Bladder microvascular endothelial cell (primary cell): ENCODE results near the gene EIF2B2. TPM values are rescaled to one million over a fixed set of nuclear protein-coding genes. Genes with fewer than 3 reads are reported as not detected.

Experiments used
- total RNA-seq: library from RNA; depleted of rRNA; stranded (reverse); fragments of >200 nt; gene quantifications from 2 replicates; pipeline ENCODE4 v1.2.3, GENCODE V29; 2014

Gene EIF2B2
- 87.8 and 126 TPM in 2 replicates for total RNA-seq

GRCh38 chr14:75002392-75003249 is at the start of gene EIF2B2:
Gene EIF2B2 (plus strand): TSS chr14:75002921. CDS start chr14:75002991, 70 bp downstream.

GRCh38 chr14:74955229-74956026 is 47.3 kb upstream of the EIF2B2 start, which contains the start of gene PGF:
Gene PGF (minus strand): TSS chr14:74955597. CDS start chr14:74955242, 355 bp downstream.

GRCh38 chr14:75050852-75051555 is 48.3 kb downstream of the EIF2B2 start, which contains the start of gene MLH3:
Gene MLH3 (minus strand): TSS chr14:75051467. CDS start chr14:75049655, 1,812 bp downstream.

Other genes starting within 250 kb of the EIF2B2 start
- 19.1 and 66.7 TPM in 2 replicates for gene YLPM1, start 239.6 kb upstream of the EIF2B2 start, total RNA-seq
- gene PROX2, start 126.8 kb upstream of the EIF2B2 start, total RNA-seq: not detected in 2 replicates
- gene DLST, start 121.0 kb upstream of the EIF2B2 start, total RNA-seq: 46.1 and 73.6 TPM in 2 replicates
- 7.0 and 15.9 TPM in 2 replicates for gene RPS6KL1, start 79.7 kb upstream of the EIF2B2 start, total RNA-seq
- gene PGF, start 47.3 kb upstream of the EIF2B2 start, total RNA-seq: 121 and 214 TPM in 2 replicates
- gene MLH3, start 48.5 kb downstream of the EIF2B2 start, total RNA-seq: 6.8 and 18.4 TPM in 2 replicates
- 8.7 and 13.7 TPM in 2 replicates for gene ACYP1, start 61.1 kb downstream of the EIF2B2 start, total RNA-seq
- gene ZC2HC1C, start 66.7 kb downstream of the EIF2B2 start, total RNA-seq: 0.49 and 0.63 TPM in 2 replicates
- 31.2 and 65.6 TPM in 2 replicates for gene NEK9, start 124.1 kb downstream of the EIF2B2 start, total RNA-seq
- gene TMED10, start 173.7 kb downstream of the EIF2B2 start, total RNA-seq: 105 and 250 TPM in 2 replicates